Psoas muscle (tissue), 8 donors: ENCODE measurements around the gene PXT1. TPM values are rescaled to one million over a fixed set of nuclear protein-coding genes. Genes with fewer than 3 reads are reported as not detected.

Source experiments
- ATAC-seq, 4 donors: fragments of 200-7000 bp; cut with Tn5 transposase; one replicate each; pipeline ENCODE4 v1.9.1; 2020; ENCODE audit warnings: moderate library complexity in 3 of 4, mild to moderate bottlenecking in 2 of 4
- DNase-seq, 2 donors: peaks; one replicate each; pipeline ENCODE4 v3.0.0-alpha.2; 2020
- H3K27ac ChIP-seq: fragments of 200-600 bp; one replicate; pipeline ENCODE4 v1.8.0; 2022
- H3K27me3 ChIP-seq, 3 donors: fragments of 200-600 bp in 1 of 3; one replicate each; pipeline versions ENCODE4 v1.6.1 to v1.8.0; 2013 to 2022; ENCODE audit warnings: low read length in 2 of 3, mild to moderate bottlenecking in 2 of 3, moderate library complexity in 1 of 3; ENCODE audit not compliant: insufficient read depth in 3 of 3
- H3K36me3 ChIP-seq, 2 donors: fragments of 200-600 bp in 1 of 2; one replicate each; pipeline versions ENCODE4 v1.6.1 to v1.8.0; 2013 to 2022; ENCODE audit warnings: low read depth in 1 of 2, mild to moderate bottlenecking in 1 of 2, moderate library complexity in 1 of 2; ENCODE audit not compliant: insufficient read depth in 1 of 2
- H3K4me1 ChIP-seq: fragments of 200-600 bp; one replicate; pipeline ENCODE4 v1.8.0; 2022
- H3K4me3 ChIP-seq: fragments of 200-600 bp; one replicate; pipeline ENCODE4 v1.8.0; 2022; ENCODE audit warnings: mild to moderate bottlenecking
- H3K9me3 ChIP-seq: fragments of 200-600 bp; one replicate; pipeline ENCODE4 v1.8.0; 2022
- WGBS, 3 donors: extraction: QIAGEN DNeasy Blood & Tissue Kit; methylation state at CpG; one replicate each; pipeline versions ENCODE4 v1.1.6 to v1.1.7; 2013; 5-methylcytosine and 5-hydroxymethylcytosine counted together
- intact Hi-C, 2 donors: fragments of 100-400 bp; cut with DNase I; formaldehyde crosslinking; loops; one replicate each; pipeline versions ENCODE4 v1.11.0 to v1.14.2; 2022
- polyA plus RNA-seq, 3 donors: library from polyadenylated mRNA; stranded (reverse); fragments of 200-250 nt; gene quantifications; one replicate each; pipeline ENCODE4 v1.2.3, GENCODE V29; 2013
- total RNA-seq, 4 donors: library from RNA; stranded (reverse); fragmentation: NEBNext Ultra II Directional in 2 of 4; extraction: Animal tissue kit (Norgen Biotek cat#: 25700) in 2 of 4; gene quantifications; one replicate each; pipeline versions ENCODE4 v1.2.1 to v1.2.4, GENCODE V29; 2021 to 2023
- TF ChIP-seq, protein P1 (sequence below): fragments of 200-600 bp; IDR thresholded peaks from one replicate; pipeline ENCODE4 v1.8.0; 2022; ENCODE audit warnings: antibody characterized with exemption
- donor health status: healthy with polysubstance abuse.
- donor health status: DM: no; HTN: no; CAD: no; lungs with moderate emphysema.
- donor health status: Bipolar disorder and iron deficiency.
- donor health status: healthy.
- donor health status: DM: yes; HTN: yes; CAD: no.
- donor health status: DM: no; HTN: no; CAD: no.
- donor health status: DM: no; HTN: no; CAD: no.
- donor health status: DM: yes; HTN: yes; CAD: no.

PXT1 gene
- total and polyA plus RNA-seq, 7 donors: 0.03 to 0.34 (median 0.14) TPM; not detected in 1

DNA sequence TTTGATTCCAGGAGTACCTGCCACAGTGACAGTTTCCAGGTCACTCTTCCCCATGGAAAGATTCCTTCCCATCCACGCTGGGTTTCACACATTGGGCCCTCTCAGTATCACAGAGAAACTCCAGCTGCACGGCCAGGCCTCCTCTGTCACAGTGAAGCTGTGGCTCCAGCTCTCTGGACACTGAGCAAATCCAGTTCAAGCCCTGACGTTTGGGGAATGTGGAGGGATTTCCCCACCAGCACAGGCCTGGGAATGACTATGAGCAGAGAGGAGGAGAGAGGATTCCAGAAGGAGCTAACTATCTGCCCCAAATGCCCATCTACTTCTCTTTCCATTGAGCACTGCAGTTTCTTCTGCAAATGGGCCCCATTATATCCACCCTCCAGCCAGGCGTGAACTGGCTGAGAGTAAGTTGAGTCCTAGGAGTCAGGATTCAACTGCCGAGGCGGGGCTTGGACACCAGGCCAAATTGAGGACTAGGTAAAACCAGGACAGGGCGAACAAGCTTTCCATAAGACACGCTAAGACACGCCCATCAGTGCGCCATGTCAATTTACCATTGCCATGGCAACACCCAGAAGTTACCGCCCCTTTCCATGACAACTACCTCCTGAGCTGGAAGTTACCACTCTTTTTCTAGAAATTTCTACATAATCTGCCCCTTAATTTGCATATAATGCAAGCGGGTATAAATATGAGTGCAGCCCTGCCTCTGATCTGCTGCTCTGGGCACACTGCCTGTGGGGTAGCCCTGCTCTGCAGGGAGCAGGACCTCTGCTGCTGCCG, 96.8 kb downstream of the PXT1 start:
- ATAC-seq (no peak), DNase-seq (no peak)
- WGBS, 3 donors: 83 to 86% (median 84%) methylated on average over 13 of the region's 13 CpGs
- TF ChIP-seq, protein P1, sequence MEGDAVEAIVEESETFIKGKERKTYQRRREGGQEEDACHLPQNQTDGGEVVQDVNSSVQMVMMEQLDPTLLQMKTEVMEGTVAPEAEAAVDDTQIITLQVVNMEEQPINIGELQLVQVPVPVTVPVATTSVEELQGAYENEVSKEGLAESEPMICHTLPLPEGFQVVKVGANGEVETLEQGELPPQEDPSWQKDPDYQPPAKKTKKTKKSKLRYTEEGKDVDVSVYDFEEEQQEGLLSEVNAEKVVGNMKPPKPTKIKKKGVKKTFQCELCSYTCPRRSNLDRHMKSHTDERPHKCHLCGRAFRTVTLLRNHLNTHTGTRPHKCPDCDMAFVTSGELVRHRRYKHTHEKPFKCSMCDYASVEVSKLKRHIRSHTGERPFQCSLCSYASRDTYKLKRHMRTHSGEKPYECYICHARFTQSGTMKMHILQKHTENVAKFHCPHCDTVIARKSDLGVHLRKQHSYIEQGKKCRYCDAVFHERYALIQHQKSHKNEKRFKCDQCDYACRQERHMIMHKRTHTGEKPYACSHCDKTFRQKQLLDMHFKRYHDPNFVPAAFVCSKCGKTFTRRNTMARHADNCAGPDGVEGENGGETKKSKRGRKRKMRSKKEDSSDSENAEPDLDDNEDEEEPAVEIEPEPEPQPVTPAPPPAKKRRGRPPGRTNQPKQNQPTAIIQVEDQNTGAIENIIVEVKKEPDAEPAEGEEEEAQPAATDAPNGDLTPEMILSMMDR: no peak
- no peaks in the 10 kb centered on the region for H3K9me3 ChIP-seq
- H3K27me3 ChIP-seq: peaks cover 0 to 25% (median 0%) of the 10 kb centered on the region in 3 donors
- intact Hi-C loops: no loop called here
- no peak overlapping the region for H3K4me3 ChIP-seq
- H3K36me3 ChIP-seq: no peaks in the 10 kb centered on the region
- H3K4me1 ChIP-seq: peaks cover 2% of the 10 kb centered on the region
- H3K27ac ChIP-seq: no peak overlapping the region

DNA sequence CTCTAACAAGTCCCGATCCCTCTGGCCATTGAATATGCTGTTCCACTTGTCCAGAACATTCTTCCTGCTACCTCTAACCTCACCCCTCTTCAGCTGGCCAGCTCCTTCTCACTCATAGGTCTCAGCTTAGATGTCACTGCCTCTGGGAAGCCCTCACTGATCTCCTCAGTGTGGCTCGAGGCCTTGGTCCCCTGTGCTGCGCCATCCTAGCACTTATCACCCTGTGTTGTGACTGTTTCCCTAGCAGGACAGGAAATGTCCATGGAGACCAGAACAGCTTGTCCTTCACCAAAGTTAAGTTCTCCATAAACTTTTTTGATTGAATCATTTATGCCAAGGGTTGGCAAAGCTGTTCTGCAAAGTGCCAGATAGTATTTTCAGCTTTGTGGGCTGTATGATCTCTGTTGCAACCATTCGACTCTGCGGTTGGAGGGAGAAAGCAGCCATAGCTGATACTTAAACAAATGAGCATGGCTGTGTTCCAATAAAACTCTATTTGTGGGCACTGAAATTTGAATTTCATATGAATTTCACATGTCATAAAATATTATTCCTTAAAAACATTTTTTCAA, 99.5 kb downstream of the PXT1 start:
- TF ChIP-seq, protein P1: no peak
- intact Hi-C loops: no loop called here
- H3K9me3 ChIP-seq: no peaks in the 10 kb centered on the region
- WGBS, 3 donors: 72 to 91% (median 81%) methylated on average over 5 of the region's 5 CpGs
- no peak overlapping the region for H3K4me3 ChIP-seq
- H3K27me3 ChIP-seq: peaks cover 0 to 39% (median 3%) of the 10 kb centered on the region in 3 donors
- DNase-seq (no peak), ATAC-seq (no peak)
- no peak overlapping the region for H3K27ac ChIP-seq
- no peaks in the 10 kb centered on the region for H3K36me3 ChIP-seq
- H3K4me1 ChIP-seq: peaks cover 3% of the 10 kb centered on the region

DNA sequence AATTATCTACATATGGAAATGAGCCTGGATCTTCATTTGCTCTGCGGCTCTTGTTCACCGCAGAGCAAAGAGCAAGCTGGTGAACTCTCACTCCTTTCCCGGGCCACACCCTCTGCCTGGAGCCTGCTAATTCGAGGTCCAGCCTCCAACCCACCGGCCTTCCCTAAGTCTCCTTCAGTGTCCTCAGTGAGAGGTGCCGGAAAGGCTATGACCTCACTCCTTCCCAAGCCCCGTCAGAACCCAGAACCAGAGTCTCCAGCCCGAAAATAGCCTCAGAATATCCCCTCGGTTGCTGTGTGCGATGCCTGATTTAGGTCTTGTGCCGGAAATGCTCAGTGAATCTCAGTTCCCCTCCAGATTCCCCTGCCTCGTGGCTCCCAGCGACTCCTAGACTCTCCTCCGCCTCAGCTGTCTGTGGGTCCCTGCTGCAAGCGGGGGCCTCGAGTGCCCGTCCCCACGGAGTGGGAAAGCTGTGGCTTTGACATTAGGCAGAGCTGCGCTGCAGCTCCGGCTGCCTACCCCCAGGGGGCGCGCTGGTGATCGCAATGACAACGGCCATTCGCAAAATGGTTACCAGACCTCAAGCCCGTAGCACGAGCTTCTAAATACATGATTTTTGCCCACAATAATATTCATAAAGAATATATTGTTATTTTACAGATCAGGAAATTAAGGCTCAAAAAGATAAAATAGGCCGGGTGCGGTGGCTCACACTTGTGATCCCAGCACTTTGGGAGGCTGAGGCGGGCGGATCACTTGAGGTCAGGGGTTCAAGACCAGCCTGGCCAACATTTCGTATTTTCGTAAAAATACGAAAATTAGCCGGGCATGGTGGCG, 101.8 kb downstream of the PXT1 start:
- intact Hi-C loops: loop anchor here in 1 of 2 donors (1.0 kb wide), 1 partner anchor 19 kb away; no protein-coding TSS in a partner anchor

More for the DNA sequence above, 101.8 kb downstream of the PXT1 start:
- DNase-seq (peak; percentile 80 to 88), ATAC-seq (peak; percentile 75 to 93 (median 84))
- Histone ChIP-seq H3K27ac (no peak overlapping the region), H3K4me1 (peaks cover 3% of the 10 kb centered on the region), H3K9me3 (no peaks in the 10 kb centered on the region), H3K36me3 (no peaks in the 10 kb centered on the region), H3K27me3 (peaks cover 0 to 35% (median 3%) of the 10 kb centered on the region in 3 donors), H3K4me3 (peak overlapping the region; percentile 22)
- WGBS, 3 donors: 23 to 29% (median 27%) methylated on average over 36 of the region's 36 CpGs
- TF ChIP-seq, protein P1: peak; percentile 94

Other genes with a start within 250 kb of the PXT1 start
- gene BRPF3, start 246.1 kb downstream of the PXT1 start, total RNA-seq: 10 to 100 TPM; 20.4 to 31.4 (median 21.9) TPM
- gene BRPF3, start 246.1 kb downstream of the PXT1 start, polyA plus RNA-seq: 10 to 100 TPM; 15.3 to 47.2 (median 17.3) TPM
- gene PNPLA1, start 172.8 kb downstream of the PXT1 start, total RNA-seq: not detected
- under 1 TPM in 2 of 3 donors, not detected in 1; 0.04 to 0.05 TPM for gene PNPLA1, start 172.8 kb downstream of the PXT1 start, polyA plus RNA-seq
- gene BNIP5, start 106.0 kb downstream of the PXT1 start, total RNA-seq: not detected
- under 1 TPM in 1 of 3 donors, not detected in 2; 0.01 TPM for gene BNIP5, start 106.0 kb downstream of the PXT1 start, polyA plus RNA-seq
- not detected for gene ETV7, start 55.2 kb downstream of the PXT1 start, total RNA-seq
- under 1 TPM in 2 of 3 donors, not detected in 1; 0.06 to 0.09 TPM for gene ETV7, start 55.2 kb downstream of the PXT1 start, polyA plus RNA-seq
- 10 to 100 TPM; 20.5 to 30.4 (median 22.3) TPM for gene KCTD20, start 146 bp upstream of the PXT1 start, total RNA-seq
- 10 to 100 TPM; 11.6 to 44.4 (median 40.0) TPM for gene KCTD20, start 146 bp upstream of the PXT1 start, polyA plus RNA-seq
- 10 to 100 TPM in 3 of 4 donors, 1 to 10 TPM in 1; 7.7 to 13.6 (median 12.6) TPM for gene STK38, start 104.6 kb upstream of the PXT1 start, total RNA-seq
- gene STK38, start 104.6 kb upstream of the PXT1 start, polyA plus RNA-seq: 10 to 100 TPM in 1 of 3 donors, 1 to 10 TPM in 2; 8.1 to 18.9 (median 8.4) TPM
- gene SRSF3, start 151.5 kb upstream of the PXT1 start, total RNA-seq: 100 to 1,000 TPM in 2 of 4 donors, 10 to 100 TPM in 2; 64.6 to 182 (median 125) TPM
- 100 to 1,000 TPM; 109 to 267 (median 176) TPM for gene SRSF3, start 151.5 kb upstream of the PXT1 start, polyA plus RNA-seq
- gene CDKN1A, start 235.9 kb upstream of the PXT1 start, total RNA-seq: 100 to 1,000 TPM in 3 of 4 donors, 10 to 100 TPM in 1; 39.2 to 666 (median 157) TPM
- 100 to 1,000 TPM; 130 to 415 (median 273) TPM for gene CDKN1A, start 235.9 kb upstream of the PXT1 start, polyA plus RNA-seq